ENCODE results near the gene IGFBP1.
"Not testable (repeated sequence)": the region's sequence is repeated elsewhere in the genome, so short reads cannot be mapped to it uniquely, and the experiment has no call there.

IGFBP1 gene

DNA sequence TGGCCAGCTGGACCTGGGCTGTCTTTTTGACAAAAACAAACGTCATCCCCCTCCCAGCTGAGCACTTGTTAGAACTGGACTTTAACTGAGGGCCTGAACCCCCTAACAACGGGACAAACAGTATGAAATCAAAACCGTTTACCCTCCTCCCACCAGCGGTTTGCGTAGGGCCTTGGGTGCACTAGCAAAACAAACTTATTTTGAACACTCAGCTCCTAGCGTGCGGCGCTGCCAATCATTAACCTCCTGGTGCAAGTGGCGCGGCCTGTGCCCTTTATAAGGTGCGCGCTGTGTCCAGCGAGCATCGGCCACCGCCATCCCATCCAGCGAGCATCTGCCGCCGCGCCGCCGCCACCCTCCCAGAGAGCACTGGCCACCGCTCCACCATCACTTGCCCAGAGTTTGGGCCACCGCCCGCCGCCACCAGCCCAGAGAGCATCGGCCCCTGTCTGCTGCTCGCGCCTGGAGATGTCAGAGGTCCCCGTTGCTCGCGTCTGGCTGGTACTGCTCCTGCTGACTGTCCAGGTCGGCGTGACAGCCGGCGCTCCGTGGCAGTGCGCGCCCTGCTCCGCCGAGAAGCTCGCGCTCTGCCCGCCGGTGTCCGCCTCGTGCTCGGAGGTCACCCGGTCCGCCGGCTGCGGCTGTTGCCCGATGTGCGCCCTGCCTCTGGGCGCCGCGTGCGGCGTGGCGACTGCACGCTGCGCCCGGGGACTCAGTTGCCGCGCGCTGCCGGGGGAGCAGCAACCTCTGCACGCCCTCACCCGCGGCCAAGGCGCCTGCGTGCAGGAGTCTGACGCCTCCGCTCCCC lies at the start of gene IGFBP1:
Gene IGFBP1 (plus strand): TSS at position 304 of the 808 bp plus-strand sequence. CDS start 165 bp downstream, at position 469.
- DNase-seq (ENCODE audit: low read depth): peak; percentile 27

DNA sequence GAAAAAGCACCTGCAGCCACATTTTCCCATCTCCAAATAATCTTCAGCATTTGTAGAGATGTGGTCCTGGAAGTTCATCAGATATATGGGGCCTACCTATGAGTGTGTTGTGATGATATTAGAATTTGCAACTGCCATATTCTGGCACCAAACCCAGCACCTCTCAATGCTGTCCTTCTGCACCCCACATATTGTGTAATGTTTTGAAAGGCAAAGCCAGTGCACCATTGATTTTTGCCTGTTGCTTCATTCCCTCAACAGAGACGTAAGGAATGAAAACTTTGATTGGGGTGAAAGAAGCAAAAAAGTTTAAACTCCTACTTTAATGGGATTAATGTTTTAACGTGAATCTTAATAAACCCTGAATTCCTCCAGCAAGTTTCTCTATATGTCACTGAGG lies 49.4 kb upstream of the IGFBP1 start:
- DNase-seq (ENCODE audit: low read depth): not testable (repeated sequence)

DNA sequence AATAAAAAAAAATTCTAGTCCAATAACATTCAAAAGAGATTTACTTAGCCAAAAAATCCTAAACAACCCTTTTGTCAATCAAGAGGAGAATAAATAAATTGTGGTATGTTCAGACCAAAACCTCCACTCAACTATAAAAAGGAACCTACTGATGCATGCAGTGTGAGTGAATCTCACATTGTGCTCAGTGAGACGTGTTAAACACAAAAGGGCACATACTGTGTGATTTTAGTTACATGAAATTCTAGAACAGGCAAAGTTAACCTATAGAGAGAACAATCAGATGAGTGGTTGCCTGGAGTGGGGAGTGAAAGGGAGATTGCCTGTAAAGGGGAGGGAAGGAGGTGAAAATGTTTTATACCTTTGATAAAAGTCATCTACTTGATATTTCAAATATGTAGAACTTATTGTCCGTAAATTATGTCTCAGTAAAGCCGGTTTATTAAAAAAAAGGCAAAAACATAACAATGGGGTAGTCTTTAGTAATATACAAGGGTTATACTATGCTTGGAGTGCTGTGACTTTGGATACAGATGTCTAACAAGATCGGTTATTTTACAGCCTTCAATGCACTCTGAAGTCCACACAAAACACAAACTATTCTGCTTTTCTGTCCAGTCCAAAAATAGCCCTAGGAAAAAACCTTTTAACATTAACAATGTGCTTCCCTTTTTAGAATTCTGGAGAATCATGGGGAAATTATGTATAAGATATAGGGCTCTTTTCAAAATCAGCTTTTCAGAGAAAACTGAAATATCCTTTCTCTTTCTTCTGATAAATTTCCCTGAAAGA lies 46.2 kb upstream of the IGFBP1 start:
- not testable (repeated sequence) for DNase-seq (ENCODE audit: low read depth)

DNA sequence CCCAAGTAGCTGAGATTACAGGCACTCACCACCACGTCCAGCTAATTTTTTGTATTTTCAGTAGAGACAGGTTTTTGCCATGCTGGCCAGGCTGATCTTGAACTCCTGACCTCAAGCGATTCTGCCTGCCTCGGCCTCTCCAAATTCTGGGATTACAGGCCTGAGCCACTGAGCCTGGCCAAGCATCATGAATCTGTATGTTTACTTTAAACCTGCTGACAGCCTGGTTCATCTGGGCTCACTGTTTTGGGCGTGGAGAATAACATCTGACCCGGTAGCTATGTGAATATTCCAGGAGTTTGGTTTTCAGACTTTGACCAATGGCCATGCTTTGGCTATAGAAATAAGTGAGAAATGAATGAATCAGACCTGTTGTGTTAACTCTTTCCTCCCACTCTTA lies 41.8 kb upstream of the IGFBP1 start:
- not testable (repeated sequence) for DNase-seq (ENCODE audit: low read depth)

DNA sequence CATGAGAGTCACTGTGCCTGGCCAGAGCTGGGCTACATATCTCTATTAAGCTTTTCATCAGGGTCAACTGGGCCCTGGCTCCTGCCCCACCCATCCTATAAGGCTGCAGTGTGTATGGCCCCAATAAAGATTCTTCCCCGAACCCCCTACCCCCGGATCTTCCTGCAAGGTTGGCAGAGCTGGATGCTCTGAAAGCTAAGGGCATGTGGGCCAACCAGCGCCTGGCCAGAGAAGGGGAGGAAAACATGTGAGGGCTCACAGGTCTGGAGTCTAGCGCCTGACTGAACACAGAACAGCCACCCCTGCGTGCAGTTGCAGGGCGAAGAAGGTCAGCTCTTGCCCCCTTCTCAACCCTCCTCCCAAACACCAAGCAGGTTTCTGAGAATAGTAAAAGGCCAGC lies 39.6 kb upstream of the IGFBP1 start:
- DNase-seq (ENCODE audit: low read depth): not testable (repeated sequence)

DNA sequence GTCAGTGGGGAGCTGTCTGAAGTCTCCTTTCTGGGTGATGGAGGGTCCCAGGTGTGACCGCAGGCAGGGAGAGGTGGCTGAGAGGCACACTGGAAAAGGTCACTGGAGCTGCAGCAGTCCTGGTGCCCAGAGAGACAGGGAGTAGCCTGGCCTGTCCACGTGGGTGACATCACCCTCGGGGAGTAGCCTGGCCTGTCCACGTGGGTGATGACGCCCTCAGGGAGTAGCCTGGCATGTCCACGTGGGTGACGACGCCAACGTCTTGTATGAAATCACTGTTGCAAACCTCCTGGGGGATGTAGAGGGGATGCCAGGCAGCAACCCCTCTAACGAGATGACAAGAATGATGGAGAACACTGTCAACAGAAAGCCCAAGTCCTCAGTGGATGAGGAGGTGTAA lies 35.3 kb upstream of the IGFBP1 start:
- not testable (repeated sequence) for DNase-seq (ENCODE audit: low read depth)

DNA sequence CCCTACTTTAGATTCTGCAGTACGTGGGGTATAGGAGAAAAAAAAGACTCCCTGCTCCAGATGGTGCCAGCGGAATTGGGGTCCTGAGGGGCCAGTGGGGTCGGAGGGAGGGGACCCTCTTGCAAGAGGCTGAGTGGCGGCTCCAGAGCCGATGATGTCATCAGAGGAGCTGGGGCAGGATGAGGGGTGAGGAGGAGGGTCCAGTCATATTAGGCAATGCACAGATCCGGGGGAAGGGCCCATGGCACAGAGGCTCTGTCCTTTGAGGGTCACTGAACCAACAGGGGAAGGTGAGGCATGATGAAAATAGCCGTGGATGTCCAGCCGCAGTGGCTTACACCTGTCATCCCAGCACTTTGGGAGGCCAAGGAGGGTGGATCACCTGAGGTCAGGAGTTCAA lies 34.8 kb upstream of the IGFBP1 start:
- not testable (repeated sequence) for DNase-seq (ENCODE audit: low read depth)

DNA sequence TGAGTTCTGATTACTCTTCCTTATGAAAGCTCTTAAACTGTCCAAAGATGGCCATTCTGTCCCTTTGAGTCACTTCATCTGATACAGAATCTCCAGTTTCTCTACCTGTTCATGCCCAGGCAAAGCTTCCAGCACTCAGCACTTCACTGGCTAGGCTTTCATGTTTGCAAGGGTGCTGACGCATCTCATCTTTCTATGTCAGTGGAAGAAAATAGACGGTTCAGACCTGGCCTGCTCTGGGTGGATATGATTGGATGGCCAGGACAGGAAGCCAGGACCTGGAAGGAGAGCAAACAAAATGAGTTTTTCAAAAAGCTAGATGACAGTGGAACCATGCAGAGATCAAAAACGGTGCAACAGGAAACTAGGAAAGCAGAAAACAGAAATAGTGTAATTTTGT lies 32.6 kb upstream of the IGFBP1 start:
- DNase-seq (ENCODE audit: low read depth): not testable (repeated sequence)

DNA sequence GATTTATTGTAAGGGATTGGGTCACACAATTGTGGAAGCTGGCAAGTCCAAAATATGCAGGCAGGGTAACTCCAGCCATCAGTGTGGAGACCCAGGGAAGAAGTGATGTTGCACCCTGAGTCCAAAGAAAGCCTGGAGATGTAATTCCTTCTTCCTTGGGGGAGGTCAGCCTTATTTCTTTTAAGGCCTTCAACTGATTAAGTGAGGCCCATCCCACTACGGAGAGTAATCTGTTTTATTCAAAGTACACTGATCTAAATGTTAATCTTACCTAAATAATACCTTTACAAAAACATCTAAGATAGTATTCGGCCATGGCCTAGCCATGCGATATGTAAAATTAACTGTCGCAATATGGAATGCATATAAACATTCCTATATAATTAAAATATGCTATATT lies 31.4 kb upstream of the IGFBP1 start:
- not testable (repeated sequence) for DNase-seq (ENCODE audit: low read depth)

DNA sequence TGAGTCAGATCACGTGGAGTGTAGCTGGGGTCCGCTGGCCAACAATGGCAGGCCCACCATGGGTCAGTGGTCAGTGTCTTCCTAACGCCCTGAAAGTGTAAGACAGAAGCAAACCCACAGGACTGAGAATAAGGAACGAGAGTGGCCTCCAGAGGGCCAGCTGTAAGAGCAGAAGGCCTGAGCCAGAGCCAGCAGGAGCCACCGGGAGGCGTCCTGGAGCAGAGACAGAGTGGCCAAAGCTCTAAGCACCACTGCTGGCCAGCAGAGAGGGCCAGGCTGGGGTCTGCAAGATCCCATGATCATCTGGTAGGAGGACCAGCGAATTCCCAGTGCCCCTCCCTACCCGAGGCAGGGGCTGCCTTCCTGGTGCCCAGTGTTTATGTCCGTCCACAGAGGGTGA lies 24.6 kb upstream of the IGFBP1 start:
- DNase-seq (ENCODE audit: low read depth): no peak

DNA sequence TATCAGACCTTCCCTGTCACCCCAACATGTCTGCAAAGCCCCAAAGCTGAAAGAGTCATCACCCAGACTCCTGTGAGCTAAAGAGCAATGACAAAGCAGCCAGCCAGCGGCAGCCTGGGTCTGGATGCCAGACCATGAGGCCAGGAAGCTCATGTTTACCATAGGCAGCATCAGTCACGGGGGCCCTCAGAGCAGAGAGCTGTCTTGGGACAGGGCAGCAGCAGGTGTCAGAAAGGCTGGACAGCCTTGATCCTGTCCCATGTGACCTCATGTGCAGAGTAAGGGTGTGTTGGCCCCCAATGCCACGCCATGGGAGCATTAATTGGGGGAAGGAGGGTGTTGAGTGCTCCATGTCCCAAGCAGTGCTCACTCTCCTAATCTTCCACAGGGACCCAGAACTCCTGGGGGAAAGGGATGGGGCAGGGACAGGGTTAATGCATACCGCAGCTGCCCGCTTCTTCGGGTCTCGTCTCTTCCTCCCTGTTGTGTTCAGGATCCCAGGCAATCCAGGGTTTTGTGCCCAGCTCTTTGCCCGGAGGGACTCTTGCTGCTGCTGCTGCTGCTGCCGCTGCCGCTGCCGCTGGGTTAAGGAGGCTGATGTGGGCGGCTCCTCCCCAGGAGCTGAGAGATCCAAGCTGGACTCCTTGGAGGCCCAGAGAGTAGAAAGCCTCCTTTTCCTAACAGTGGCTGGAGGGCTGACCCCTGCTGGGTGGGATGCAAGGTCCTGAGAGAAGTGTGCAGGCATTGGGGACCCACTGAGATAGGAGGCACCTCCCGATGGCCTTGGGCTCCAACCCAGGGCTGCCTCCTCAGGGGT lies 22.5 kb upstream of the IGFBP1 start:
- DNase-seq (ENCODE audit: low read depth): no peak

DNA sequence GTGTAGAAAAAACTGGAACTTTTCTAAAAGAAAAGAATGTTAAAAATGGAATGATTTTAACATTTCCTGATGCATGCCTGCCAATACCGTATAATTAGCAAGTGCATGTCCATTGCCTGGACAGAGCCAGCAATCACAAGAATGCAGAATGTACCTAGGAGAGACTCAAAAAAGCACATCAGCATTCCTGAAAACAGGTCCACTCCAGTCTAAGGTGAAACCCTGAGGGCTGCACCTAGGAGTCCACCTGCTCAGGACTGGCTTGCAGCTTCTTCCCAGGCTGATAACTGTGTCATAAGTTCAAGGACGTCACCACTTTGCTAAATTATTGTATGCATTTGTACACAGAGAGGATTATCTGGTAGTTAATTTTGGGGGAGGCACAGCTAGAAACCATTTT lies 20.8 kb upstream of the IGFBP1 start:
- no peak for DNase-seq (ENCODE audit: low read depth)

DNA sequence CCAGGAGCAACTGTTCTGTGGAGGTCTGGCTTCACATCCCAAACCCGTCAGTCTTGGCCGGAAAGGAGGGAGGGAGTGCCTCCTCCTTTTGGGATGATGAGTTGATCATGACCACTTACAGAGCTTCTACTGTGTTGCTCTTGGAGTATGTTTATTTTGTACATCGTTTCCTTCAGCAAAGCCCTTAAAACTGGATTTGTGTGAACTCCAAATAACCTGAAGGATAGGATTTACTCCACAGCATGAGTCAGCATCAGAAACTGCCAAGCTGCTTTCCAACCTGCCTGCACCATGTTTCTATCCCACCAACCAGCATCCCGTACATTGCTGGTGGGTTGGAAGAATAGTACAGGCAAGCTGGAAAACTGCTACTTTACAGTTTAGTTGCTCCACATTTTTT lies 18.9 kb upstream of the IGFBP1 start:
- DNase-seq (ENCODE audit: low read depth): no peak

DNA sequence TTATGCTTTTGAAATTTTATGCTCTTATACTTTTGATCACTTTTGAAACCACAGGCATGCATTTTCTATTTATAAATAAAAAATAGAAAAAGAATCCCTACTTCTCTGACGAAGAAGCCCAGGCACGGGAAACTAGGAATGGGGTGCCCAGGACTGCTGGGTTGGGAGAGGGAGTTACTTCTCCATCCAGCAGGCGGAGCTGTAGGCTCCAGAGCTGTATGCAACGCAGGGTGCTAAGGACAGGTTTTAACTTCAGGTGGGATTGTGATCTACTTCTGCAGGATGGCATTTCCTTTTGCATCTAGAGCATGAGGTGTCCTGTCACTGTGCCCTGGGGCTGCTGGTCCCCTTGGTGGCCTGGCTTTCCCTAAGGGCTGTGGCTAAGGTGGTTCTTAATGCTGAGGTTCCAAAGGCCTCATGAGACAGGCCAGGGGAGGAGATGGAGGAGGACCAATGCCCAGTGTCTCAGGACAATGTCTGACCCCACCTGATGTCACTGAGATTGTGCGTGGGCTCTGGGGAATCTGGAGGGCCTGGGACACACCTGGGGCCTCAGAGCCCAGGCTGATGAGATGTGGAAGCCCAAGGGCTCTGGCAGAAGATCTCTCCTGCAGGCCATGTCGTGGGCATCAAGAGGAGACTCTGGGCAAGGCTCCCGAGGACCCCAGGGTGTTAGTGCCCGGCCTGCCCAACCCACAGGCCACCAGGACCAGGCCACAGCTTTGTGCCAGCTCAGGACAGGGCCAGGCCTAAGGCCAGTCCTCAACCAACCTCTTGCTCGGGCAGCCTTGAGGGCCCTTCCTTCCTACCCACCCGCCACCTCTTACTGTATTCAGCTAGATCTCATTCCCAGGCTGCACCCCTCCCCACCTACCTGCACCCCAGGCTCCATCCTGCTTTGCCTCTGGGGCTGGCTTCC lies 15.9 kb upstream of the IGFBP1 start:
- DNase-seq (ENCODE audit: low read depth): no peak

DNA sequence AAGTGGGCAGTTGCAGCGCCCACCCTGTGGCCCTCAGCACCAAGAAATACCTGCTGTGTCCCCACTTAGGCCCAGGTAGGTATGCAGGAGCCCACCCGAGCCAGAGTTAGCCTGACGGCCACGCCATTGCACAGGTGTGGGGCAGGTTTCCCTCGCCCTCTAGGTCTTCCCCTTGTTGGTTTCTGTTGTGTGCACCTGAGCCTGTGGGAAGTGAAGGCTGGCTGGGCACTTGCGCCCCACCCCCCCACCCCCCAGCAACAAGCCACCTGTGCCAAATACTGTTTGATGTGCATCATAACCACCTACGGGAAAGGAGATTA lies 15.3 kb upstream of the IGFBP1 start, which contains the start of gene CCDC201:
Gene CCDC201 (minus strand): TSS at position 48 of the 320 bp plus-strand sequence. CDS start 75 bp downstream, outside the sequence.
- DNase-seq (ENCODE audit: low read depth): no peak

DNA sequence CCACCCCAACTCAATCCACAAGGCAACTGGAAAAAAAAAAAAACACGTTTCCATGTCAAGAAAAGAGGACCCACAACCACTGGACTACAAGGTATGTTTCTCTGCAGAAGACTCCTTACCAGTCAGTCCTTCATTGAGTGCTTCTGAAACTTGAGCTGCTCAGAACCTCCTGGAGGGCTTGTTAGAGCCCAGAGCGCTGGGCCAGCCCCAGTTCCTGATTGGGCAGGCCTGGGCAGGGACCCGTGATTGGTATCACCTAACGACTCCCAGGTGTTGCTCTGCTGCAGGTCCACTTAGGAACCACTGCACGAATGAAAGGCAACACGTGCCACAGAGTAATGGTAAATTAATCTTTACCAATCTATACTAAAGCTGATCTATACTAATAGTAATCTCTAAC lies 14.9 kb upstream of the IGFBP1 start:
- DNase-seq (ENCODE audit: low read depth): no peak

DNA sequence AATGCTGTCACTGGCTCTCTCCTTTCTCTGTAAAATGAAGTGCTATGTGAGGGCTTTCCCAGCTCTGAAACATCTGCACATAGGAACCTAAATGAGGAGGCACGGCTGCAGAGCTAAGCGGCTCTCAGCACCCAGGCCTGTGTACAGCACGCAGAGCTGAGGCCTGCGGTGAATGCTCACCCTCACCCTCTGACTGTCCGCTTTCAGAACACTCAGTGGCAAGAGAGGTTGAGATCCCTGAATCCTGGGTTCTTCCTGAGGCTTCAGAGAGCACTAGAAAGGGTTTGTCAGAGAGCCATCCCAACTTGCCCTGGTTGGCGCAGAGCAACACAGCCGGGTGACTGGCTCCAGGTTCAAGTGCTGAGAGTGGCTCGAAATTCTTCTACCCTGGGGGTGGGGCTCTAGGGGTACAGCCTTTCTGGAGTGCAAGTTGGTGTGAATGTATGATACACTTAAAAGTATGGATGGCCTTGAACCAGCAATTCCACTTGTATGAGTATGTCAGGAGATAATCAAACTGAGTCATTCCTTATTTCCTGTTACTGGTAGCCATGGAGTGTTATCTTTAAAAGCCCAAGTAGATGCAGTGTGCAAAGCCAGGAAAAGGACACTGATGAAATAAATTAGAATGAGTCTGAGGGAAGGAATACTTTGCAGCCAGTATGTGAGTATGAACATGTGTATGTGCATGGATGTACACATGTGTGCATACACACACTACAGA lies 13.7 kb upstream of the IGFBP1 start:
- DNase-seq (ENCODE audit: low read depth): peak; percentile 25

DNA sequence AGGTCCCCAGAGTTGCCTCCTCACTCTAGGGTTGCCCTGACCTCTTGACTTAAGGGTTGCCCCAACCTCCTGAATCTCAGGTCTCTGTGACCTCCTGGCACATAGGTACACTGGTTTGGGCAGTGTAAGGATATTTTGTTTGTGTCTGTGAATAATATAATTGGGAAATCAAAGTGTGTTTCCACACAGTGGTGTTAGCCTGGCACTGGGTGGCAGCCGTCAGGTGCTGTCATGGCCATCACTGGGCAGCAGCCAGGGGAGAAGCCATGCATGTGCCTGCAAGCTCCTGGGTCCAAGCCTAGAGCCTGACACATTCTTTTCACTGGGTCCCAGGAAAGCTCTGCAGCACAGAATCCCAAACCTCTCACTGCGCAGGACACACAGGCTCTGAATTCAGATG lies 11.8 kb upstream of the IGFBP1 start:
- no peak for DNase-seq (ENCODE audit: low read depth)

DNA sequence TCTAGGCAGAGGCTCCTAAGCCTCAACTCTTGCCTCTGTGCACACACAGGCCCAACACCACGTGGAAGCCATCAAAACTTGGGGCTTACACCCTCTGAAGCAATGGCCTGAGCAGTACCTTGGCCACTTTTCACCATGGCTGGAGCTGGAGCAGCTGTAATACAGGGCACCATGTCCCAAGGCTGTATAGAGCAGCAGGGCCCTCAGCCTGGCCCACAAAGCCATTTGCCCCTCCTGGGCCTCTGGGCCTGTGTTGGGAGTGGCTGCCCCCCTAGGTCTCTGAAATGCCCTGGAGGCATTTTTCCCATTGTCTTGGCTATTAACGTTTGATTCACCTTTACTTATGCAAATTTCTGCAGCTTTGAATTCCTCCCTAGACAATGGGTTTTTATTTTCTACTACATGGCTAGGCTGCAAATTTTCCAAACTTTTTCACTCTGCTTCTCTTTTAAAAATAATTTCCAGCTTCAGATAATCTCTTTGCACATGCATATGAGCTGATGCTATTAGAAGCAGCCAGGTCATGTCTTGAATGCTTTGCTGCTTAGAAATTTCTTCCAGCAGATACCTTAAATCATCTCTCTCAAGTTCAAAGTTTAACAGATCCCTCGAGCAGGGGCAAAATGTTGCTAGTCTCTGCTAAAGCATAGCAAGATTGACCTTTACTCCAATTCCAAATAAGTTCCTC lies 9.7 kb upstream of the IGFBP1 start:
- DNase-seq (ENCODE audit: low read depth): no peak

DNA sequence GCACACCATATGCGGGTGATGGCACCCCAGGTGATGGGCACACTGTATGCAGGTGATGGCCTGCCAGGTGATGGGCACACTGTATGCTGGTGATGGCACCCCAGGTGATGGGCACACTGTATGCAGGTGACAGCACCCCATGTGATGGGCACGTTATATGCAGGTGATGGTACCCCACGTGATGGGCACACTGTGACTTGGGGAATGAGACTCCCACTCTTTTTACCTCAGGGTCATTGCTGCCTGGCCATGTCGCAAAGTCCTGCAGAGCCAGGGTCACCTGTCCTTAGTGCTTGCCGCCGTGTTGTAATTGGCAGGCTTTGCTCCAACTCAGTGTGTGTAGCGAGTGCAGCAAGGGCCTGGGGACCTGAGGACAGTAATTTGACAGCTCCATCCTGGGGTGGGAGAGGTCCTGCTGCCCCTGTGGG lies 7.8 kb upstream of the IGFBP1 start:
- DNase-seq (ENCODE audit: low read depth): no peak

All from fibroblast of gingiva (primary cell).